Heart left ventricle (tissue), 16 donors: ENCODE results near the gene PRSS50. TPM values are rescaled to one million over a fixed set of nuclear protein-coding genes. Genes with fewer than 3 reads are reported as not detected.

ENCODE experiments used
- ATAC-seq, 4 donors: fragments of 200-7000 bp; cut with Tn5 transposase; one replicate each; pipeline ENCODE4 v1.9.1; 2020 to 2022; ENCODE audit warnings: moderate library complexity in 4 of 4, mild to moderate bottlenecking in 3 of 4, moderate number of reproducible peaks in 1 of 4
- DNase-seq, 5 donors: peaks; one replicate each; pipeline ENCODE4 v3.0.0-alpha.2; 2020
- H3K27ac ChIP-seq, 12 donors: fragments of 200-600 bp; sonication (generic) in 4 of 12; one replicate each; pipeline versions ENCODE4 v1.5.0 to v1.8.0; 2016 to 2022; ENCODE audit warnings: mild to moderate bottlenecking in 2 of 12
- H3K27me3 ChIP-seq, 9 donors: fragments of 200-600 bp; sonication (generic) in 2 of 9; one replicate each; pipeline versions ENCODE4 v1.5.1 to v1.8.0; 2016 to 2022; ENCODE audit warnings: mild to moderate bottlenecking in 3 of 9
- H3K36me3 ChIP-seq, 9 donors: fragments of 200-600 bp; sonication (generic) in 2 of 9; one replicate each; pipeline versions ENCODE4 v1.5.0 to v1.8.0; 2018 to 2022; ENCODE audit warnings: mild to moderate bottlenecking in 2 of 9
- H3K4me1 ChIP-seq, 12 donors: fragments of 200-600 bp; sonication (generic) in 4 of 12; one replicate each; pipeline versions ENCODE4 v1.5.0 to v1.8.0; 2016 to 2022; ENCODE audit warnings: mild to moderate bottlenecking in 3 of 12
- H3K4me3 ChIP-seq, 12 donors: fragments of 200-600 bp; sonication (generic) in 4 of 12; one replicate each; pipeline versions ENCODE4 v1.5.0 to v1.8.0; 2017 to 2022; ENCODE audit warnings: mild to moderate bottlenecking in 9 of 12, moderate library complexity in 4 of 12
- H3K9me3 ChIP-seq, 12 donors: fragments of 200-600 bp; sonication (generic) in 4 of 12; one replicate each; pipeline versions ENCODE4 v1.5.0 to v1.8.0; 2016 to 2022; ENCODE audit warnings: mild to moderate bottlenecking in 1 of 12
- CTCF ChIP-seq, 12 donors: fragments of 200-600 bp; sonication (generic) in 4 of 12; IDR thresholded peaks; one replicate each; pipeline versions ENCODE4 v1.5.0 to v1.8.0; 2018 to 2022; ENCODE audit warnings: antibody characterized with exemption in 12 of 12, mild to moderate bottlenecking in 5 of 12
- POLR2A ChIP-seq, 2 donors: fragments of 450-650 bp; IDR thresholded peaks; one replicate each; pipeline ENCODE4 v1.6.1; 2017; ENCODE audit warnings: antibody characterized with exemption in 2 of 2, mild to moderate bottlenecking in 2 of 2, moderate library complexity in 2 of 2
- WGBS, 4 donors: extraction: QIAGEN DNeasy Blood & Tissue Kit in 2 of 4; methylation state at CpG; one replicate each; pipeline versions ENCODE4 v1.1.5 to v1.1.7; 2013 to 2018; 5-methylcytosine and 5-hydroxymethylcytosine counted together
- intact Hi-C, 10 donors: fragments of 100-400 bp; cut with DNase I; formaldehyde crosslinking; loops; one replicate each; pipeline versions ENCODE4 v1.11.1 to v1.14.2; 2022
- polyA plus RNA-seq, 2 donors: library from polyadenylated mRNA; stranded (reverse); fragments of 200-250 nt; gene quantifications; one replicate each; pipeline ENCODE4 v1.2.3, GENCODE V29; 2013
- total RNA-seq, 9 donors: library from RNA; depleted of rRNA in 2 of 9; stranded (reverse); fragments of >200 nt in 2 of 9; fragmentation: NEBNext Ultra II Directional in 3 of 9; extraction: Animal tissue kit (Norgen Biotek cat#: 25700) in 3 of 9; gene quantifications; one replicate each; pipeline versions ENCODE4 v1.1.0 to v1.2.4, GENCODE V29; 2016 to 2023
- donor health status: ischemic (EF 13 %, LVEDD 7.1; RV severe dilation, severe dysfunction).
- donor health status: healthy with polysubstance abuse.
- donor health status: DM: no; HTN: yes; CAD: no.
- donor health status: DM: no; HTN: no; CAD: no.
- donor health status: ischemic (EF 25% LVEDD 6.9; RV normal size, moderate dysfunction).
- donor health status: ischemic (EF 25% LVEDD 5.7; RV mildly dilated, moderate dysfunction).
- donor health status: healthy.
- donor health status: DM: yes; HTN: yes; CAD: no.
- donor health status: ischemic (EF 35%, LVEDD 5.7; RV mildly dilated, moderate dysfunction).
- donor health status: nonischemic (EF 11% LVEDD 7.7; RV severe dilation, severe dysfunction).
- donor health status: DM: yes; HTN: yes; CAD: no.
- donor health status: PGD.
- donor health status: ischemic (EF 29% LVEDD 5.4; RV normal size, mild dysfunction).
- donor health status: nonischemic (EF 23%, LVEDD 6.1; RV moderate dilation, normal function).

The PRSS50 gene
- total and polyA plus RNA-seq, 11 donors = 0.06 to 0.65 (median 0.35) TPM; not detected in 2

- 24 to 59% (median 41%) methylated on average over 4 to 11 of the region's 11 CpGs for WGBS, 4 donors
- peak in 1 of 4 donors; percentile 0 for ATAC-seq
Measured at GRCh38 chr3:46692566-46692990, 25.1 kb downstream of the PRSS50 start.

DNA sequence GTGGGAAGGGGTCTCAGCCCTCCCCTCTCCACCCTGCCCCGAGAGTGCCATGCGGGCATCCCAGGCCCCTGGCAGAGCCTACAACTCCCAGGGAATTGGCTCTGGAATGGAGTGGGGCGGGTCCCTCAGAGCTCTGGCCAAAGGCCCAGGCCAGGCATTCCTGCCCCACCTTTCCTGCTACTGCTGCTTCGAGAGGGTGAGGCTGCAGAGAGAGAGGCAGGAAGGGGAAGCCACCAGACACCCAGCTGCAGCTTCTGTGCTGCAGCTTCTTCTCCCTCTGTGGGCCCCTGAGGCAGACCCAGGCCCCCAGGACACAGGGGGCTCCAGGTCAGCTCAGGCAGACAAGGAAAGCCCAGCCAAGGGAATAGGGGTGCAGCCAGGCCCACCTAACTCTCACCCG is 26.9 kb downstream of the PRSS50 start:
- TF ChIP-seq CTCF (IDR thresholded peaks at IDR 0.05) (no peak), POLR2A (IDR thresholded peaks at IDR 0.05) (no peak)
- DNase-seq (peak; percentile 78 to 81 (median 79)), ATAC-seq (peak; percentile 42 to 70 (median 56))
- WGBS, 4 donors = 28 to 55% (median 36%) methylated on average over 4 to 5 of the region's 5 CpGs
- Histone ChIP-seq H3K4me1 (peaks cover 20 to 78% (median 57%) of the 10 kb centered on the region in 12 donors), H3K36me3 (peaks cover 0 to 38% (median 25%) of the 10 kb centered on the region in 9 donors), H3K9me3 (no peaks in the 10 kb centered on the region), H3K4me3 (peak overlapping the region in 7 of 12 donors; percentile 6 to 27 (median 19)), H3K27me3 (no peaks in the 10 kb centered on the region), H3K27ac (peak overlapping the region in 10 of 12 donors; percentile 11 to 98 (median 85))
- intact Hi-C loops = no loop called here

More at GRCh38 chr3:46692566-46692990, 25.1 kb downstream of the PRSS50 start:
- Histone ChIP-seq H3K27ac (peak overlapping the region; percentile 85 to 98 (median 94)), H3K36me3 (peaks cover 0 to 20% (median 12%) of the 10 kb centered on the region in 9 donors), H3K27me3 (no peaks in the 10 kb centered on the region), H3K9me3 (no peaks in the 10 kb centered on the region), H3K4me1 (peaks cover 29 to 88% (median 73%) of the 10 kb centered on the region in 12 donors), H3K4me3 (peak overlapping the region; percentile 57 to 95 (median 82))
- TF ChIP-seq POLR2A (IDR thresholded peaks at IDR 0.05) (no peak), CTCF (IDR thresholded peaks at IDR 0.05) (no peak)
- intact Hi-C loops = no loop called here
- peak in 1 of 5 donors; percentile 67 for DNase-seq

- peaks cover 0 to 83% (median 59%) of the 10 kb centered on the region in 9 donors for H3K36me3 ChIP-seq
- intact Hi-C loops = no loop called here
- WGBS, 4 donors = 95 to 97% (median 97%) methylated on average over 9 of the region's 9 CpGs
- no peak for TF ChIP-seq POLR2A (IDR thresholded peaks at IDR 0.05)
- no peak for TF ChIP-seq CTCF (IDR thresholded peaks at IDR 0.05)
- H3K27ac ChIP-seq = no peak overlapping the region
- H3K4me3 ChIP-seq = no peak overlapping the region
- DNase-seq = no peak
- no peak for ATAC-seq
- H3K9me3 ChIP-seq = no peaks in the 10 kb centered on the region
- no peaks in the 10 kb centered on the region for H3K27me3 ChIP-seq
- peaks cover 0 to 41% (median 14%) of the 10 kb centered on the region in 12 donors for H3K4me1 ChIP-seq
Measured at GRCh38 chr3:46685446-46685845, 32.2 kb downstream of the PRSS50 start.

- Histone ChIP-seq H3K27me3 (no peaks in the 10 kb centered on the region), H3K36me3 (peaks cover 0 to 85% (median 59%) of the 10 kb centered on the region in 9 donors), H3K4me3 (no peak overlapping the region), H3K9me3 (no peaks in the 10 kb centered on the region), H3K27ac (no peak overlapping the region), H3K4me1 (peaks cover 0 to 40% (median 10%) of the 10 kb centered on the region in 12 donors)
- ATAC-seq (no peak), DNase-seq (no peak)
- intact Hi-C loops = no loop called here
- TF ChIP-seq CTCF (IDR thresholded peaks at IDR 0.05) = no peak
- no peak for TF ChIP-seq POLR2A (IDR thresholded peaks at IDR 0.05)
- 81 to 89% (median 86%) methylated on average over 2 of the region's 2 CpGs for WGBS, 4 donors
Measured at GRCh38 chr3:46684891-46685290, 32.8 kb downstream of the PRSS50 start.
